ENCODE results near the gene PLPP2. TPM values are rescaled to one million over a fixed set of nuclear protein-coding genes. Genes with fewer than 3 reads are reported as not detected.
A peak's percentile ranks its signal among the peaks of the same experiment; 100 is the strongest.

The PLPP2 gene
- total RNA-seq, 1 donor from 2014 or later: 4.1 TPM

DNA sequence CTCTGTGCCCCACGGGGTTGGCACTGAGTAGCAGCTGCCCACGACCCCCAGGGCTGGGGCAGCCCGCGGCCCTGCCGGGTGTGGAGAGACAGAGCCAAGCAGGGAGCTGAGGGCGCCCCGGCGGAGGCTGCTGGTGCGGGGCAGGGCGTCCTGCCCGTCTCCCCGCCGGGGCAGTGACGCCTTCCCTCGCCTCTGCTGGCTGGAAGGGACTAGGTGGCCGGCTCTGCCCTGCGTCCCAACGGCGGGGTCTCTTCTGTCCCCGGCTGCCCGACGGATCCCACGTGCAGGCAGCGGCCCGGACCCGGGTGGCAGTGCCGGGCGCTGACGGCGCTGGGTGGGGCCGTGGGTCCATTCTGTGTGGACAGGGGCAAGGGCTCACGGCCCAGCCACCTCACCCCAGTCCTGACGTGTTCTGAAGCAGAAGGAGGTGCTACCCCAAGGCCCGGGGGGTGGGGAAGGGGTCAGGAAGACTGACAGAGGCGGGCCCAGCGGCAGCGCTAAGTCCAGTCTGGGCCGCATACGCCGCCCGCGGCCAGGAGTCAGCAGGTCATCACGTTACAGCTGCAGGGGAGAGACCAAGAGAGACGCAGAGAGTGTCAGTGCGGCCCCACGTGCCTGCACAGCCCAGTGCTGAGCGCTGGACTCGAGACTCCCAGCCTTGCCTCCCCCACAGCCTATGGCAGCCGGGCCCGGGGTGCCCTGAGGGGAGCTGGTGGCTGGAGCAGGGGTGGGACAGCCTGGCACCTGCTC lies 15.1 kb upstream of the PLPP2 start:
- no peaks in the 10 kb centered on the region for H3K27me3 Mint-ChIP-seq (ENCODE audit: low read depth)
- no peaks in the 10 kb centered on the region for H3K4me1 Mint-ChIP-seq (ENCODE audit: low read depth)
- H3K36me3 Mint-ChIP-seq (ENCODE audit: low read depth): peaks cover 14% of the 10 kb centered on the region
- no peak overlapping the region for H3K4me3 Mint-ChIP-seq (ENCODE audit: unreplicated experiment)
- H3K9me3 Mint-ChIP-seq (ENCODE audit: low read depth): no peaks in the 10 kb centered on the region
- no peak for TF ChIP-seq CTCF (IDR thresholded peaks at IDR 0.05)
- DNase-seq (ENCODE audit: low spot score): no peak
- H3K27ac Mint-ChIP-seq (ENCODE audit: unreplicated experiment): no peak overlapping the region

DNA sequence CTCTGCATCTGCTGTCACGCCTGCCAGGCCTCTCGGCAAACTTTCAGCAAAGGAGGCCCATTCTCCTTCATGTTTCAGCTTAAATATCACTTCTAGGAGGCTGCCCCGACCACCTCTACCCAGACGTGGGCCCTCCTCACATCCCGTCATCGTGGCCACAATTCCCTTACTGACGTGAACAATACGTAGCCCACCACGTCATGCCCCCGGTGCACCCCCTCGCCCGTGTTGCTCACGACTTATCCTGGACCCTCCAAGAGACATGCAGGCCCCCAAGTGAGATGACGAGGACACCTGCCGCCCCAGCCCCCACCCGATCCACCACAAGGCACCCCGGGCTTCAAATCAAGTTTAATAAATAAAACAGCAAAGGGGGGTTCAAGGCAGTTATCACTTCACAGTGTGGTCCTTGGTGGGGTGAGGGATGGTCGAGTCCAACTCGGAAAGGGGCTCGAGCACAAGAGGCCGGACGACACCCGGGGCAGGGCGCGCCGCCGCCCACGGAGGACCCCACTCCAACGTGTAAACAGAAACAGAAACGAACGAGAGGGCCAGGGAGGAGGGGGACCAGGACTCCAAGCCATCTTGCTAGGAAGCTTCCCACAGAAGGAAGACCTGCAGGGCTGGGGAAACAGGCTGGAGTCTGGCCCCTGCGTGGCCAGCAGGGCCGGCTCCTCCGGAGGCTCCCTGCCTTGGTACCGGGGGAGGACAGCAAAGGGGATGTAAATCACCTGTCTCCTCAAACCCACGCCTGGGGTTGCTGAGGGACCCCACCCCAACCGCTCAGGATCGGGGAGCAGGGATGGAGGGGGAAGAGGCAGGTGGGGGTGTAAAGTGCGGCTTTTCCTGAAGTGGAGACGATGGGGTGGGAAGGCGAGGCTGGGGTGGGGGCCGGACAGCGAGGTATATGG lies 14.3 kb upstream of the PLPP2 start:
- no peak overlapping the region for H3K27ac Mint-ChIP-seq (ENCODE audit: unreplicated experiment)
- H3K27me3 Mint-ChIP-seq (ENCODE audit: low read depth): no peaks in the 10 kb centered on the region
- H3K4me1 Mint-ChIP-seq (ENCODE audit: low read depth): no peaks in the 10 kb centered on the region
- no peak for TF ChIP-seq CTCF (IDR thresholded peaks at IDR 0.05)
- peak; percentile 88 for DNase-seq (ENCODE audit: low spot score)
- H3K4me3 Mint-ChIP-seq (ENCODE audit: unreplicated experiment): no peak overlapping the region
- H3K9me3 Mint-ChIP-seq (ENCODE audit: low read depth): no peaks in the 10 kb centered on the region
- H3K36me3 Mint-ChIP-seq (ENCODE audit: low read depth): peaks cover 11% of the 10 kb centered on the region

DNA sequence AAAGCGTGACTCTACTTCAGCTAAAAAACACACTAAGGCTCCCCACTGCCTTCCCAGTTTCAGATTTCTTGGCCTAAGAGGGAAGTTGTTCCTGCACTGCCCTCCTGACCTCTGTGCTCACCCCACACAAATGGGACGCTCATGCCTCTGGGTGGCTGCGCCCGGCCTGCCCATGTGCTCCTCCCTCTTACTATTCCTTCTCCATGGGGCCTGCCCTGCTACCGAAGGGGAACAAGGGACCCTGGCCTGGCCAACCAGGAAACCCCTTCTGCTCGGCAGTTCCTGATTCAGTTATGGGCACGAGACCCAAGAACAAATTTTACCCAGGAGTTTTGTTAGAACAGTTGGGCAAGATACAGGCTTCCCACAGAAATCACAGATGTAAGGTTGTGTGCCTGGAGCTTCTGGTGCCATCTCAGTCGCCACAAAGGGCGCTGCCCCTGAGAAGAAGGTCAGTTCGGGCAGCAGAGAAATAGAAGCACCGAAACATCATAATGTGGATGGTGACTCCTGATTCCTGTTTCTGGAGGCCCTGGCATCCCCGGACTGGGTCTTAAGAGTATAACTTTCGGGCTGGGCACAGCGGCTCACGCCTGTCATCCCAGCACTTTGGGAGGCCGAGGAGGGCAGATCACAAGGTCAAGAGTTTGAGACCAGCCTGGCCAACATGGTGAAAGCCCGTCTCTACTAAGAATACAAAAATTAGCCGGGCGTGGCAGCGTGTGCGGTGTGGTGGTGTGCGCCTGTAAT lies 5.4 kb upstream of the PLPP2 start:
- no peaks in the 10 kb centered on the region for H3K36me3 Mint-ChIP-seq (ENCODE audit: low read depth)
- H3K27me3 Mint-ChIP-seq (ENCODE audit: low read depth): peaks cover 18% of the 10 kb centered on the region
- no peak for TF ChIP-seq CTCF (IDR thresholded peaks at IDR 0.05)
- peak; percentile 54 for DNase-seq (ENCODE audit: low spot score)
- peaks cover 27% of the 10 kb centered on the region for H3K4me1 Mint-ChIP-seq (ENCODE audit: low read depth)
- H3K4me3 Mint-ChIP-seq (ENCODE audit: unreplicated experiment): no peak overlapping the region
- H3K9me3 Mint-ChIP-seq (ENCODE audit: low read depth): no peaks in the 10 kb centered on the region
- no peak overlapping the region for H3K27ac Mint-ChIP-seq (ENCODE audit: unreplicated experiment)

DNA sequence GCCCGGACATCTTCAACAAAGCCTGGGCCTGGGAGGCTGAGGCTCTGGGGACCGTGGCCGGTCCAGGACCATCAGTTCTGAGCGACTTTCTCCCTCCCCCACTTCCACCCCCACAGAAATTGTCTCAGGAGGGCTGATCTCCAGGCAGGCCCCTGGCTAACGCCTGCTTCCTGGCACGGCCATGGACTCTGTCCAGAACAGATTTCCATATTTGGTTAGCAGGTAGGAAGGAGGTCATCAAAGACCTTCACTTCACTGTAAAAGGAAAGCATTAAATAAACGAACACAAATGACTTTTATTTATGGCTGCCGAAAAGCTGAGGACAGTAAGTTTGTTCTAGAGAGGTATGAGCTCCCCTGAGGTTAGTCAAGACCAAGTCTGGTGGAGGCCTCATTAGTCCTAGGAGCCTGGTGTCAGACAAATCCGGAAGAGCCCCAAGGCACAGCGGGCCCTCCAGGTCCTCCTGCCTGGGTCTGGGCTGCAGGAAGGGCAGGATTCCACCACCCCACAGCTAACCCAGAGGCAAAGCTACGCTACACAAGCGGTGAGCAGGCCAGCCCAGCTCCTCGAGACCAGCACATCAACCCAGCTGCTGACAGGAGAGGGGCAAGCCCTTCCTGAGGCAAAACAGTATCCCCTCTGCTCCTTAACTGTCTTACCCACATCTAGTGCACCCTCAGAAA lies 4.6 kb upstream of the PLPP2 start:
- TF ChIP-seq CTCF (IDR thresholded peaks at IDR 0.05): no peak
- Mint-ChIP-seq H3K4me3 (ENCODE audit: unreplicated experiment) (no peak overlapping the region), H3K4me1 (ENCODE audit: low read depth) (peaks cover 27% of the 10 kb centered on the region), H3K36me3 (ENCODE audit: low read depth) (no peaks in the 10 kb centered on the region), H3K9me3 (ENCODE audit: low read depth) (no peaks in the 10 kb centered on the region), H3K27me3 (ENCODE audit: low read depth) (peaks cover 18% of the 10 kb centered on the region), H3K27ac (ENCODE audit: unreplicated experiment) (no peak overlapping the region)
- DNase-seq (ENCODE audit: low spot score): peak; percentile 61

Measured in chondrocyte (in vitro differentiated cells).